GM12864 (cell line): ENCODE results near the gene TRPM3.
A peak's percentile ranks its signal among the peaks of the same experiment; 100 is the strongest.

Experiments used
- DNase-seq: peaks from one replicate; pipeline ENCODE4 v3.0.0-alpha.2; 2011; ENCODE audit warnings: low read depth
- H3K4me3 ChIP-seq: 2 replicates; pipeline ENCODE4 v1.5.1; 2011; ENCODE audit warnings: mild to moderate bottlenecking, low read depth, low read length, control low read depth
- CTCF ChIP-seq: IDR thresholded peaks from 2 replicates; pipeline ENCODE4 v1.5.1; 2011; ENCODE audit warnings: low read depth, mild to moderate bottlenecking, moderate library complexity, low read length, control low read depth, inconsistent platforms; ENCODE audit errors: missing control alignments

The TRPM3 gene

GRCh38 chr9:70607926-70608325 lies 513.5 kb downstream of the TRPM3 start:
- TF ChIP-seq CTCF: no peak
- no peak for DNase-seq
- no peak overlapping the region for H3K4me3 ChIP-seq

- no peak for TF ChIP-seq CTCF
- DNase-seq: no peak
- no peak overlapping the region for H3K4me3 ChIP-seq
Observed at GRCh38 chr9:70607329-70607728, 514.1 kb downstream of the TRPM3 start.

GRCh38 chr9:70603020-70603411 lies 518.4 kb downstream of the TRPM3 start:
- no peak overlapping the region for H3K4me3 ChIP-seq
- DNase-seq: peak; percentile 5
- no peak for TF ChIP-seq CTCF

- no peak overlapping the region for H3K4me3 ChIP-seq
- TF ChIP-seq CTCF: peak; percentile 75
- peak; percentile 34 for DNase-seq
Observed at GRCh38 chr9:70602321-70603019, 519.0 kb downstream of the TRPM3 start.

- no peak overlapping the region for H3K4me3 ChIP-seq
- DNase-seq: no peak
- TF ChIP-seq CTCF: no peak
Observed at GRCh38 chr9:70601000-70601951, 520.1 kb downstream of the TRPM3 start.

- H3K4me3 ChIP-seq: no peak overlapping the region
- DNase-seq: no peak
- no peak for TF ChIP-seq CTCF
Observed at GRCh38 chr9:70600506-70600905, 520.9 kb downstream of the TRPM3 start.
